Kidney (tissue), 14 donors: ENCODE results near the gene ZNF787. TPM values are rescaled to one million over a fixed set of nuclear protein-coding genes. Genes with fewer than 3 reads are reported as not detected.

Source experiments
- DNase-seq, 5 donors: peaks; one replicate each; pipeline ENCODE4 v3.0.0-alpha.2; 2013 to 2020
- FAIRE-seq: peaks from 2 replicates; lab custom pipeline; 2012; peaks lifted over from hg19 to GRCh38; lab: Jason Lieb, UNC
- H3K27ac ChIP-seq, 2 donors: one replicate each; pipeline ENCODE4 v1.7.0; 2013; ENCODE audit warnings: low read depth in 2 of 2, low read length in 2 of 2, inconsistent platforms in 1 of 2
- H3K27me3 ChIP-seq: one replicate; pipeline ENCODE4 v1.7.1; 2013; ENCODE audit warnings: low read length, inconsistent platforms; ENCODE audit not compliant: control insufficient read depth, insufficient read depth
- H3K36me3 ChIP-seq, 3 donors: one replicate each; pipeline versions ENCODE4 v1.7.0 to v1.7.1; 2013; ENCODE audit warnings: low read length in 3 of 3, control low read depth in 1 of 3, inconsistent platforms in 1 of 3; ENCODE audit not compliant: insufficient read depth in 3 of 3, control insufficient read depth in 2 of 3
- H3K4me1 ChIP-seq, 3 donors: one replicate each; pipeline versions ENCODE4 v1.7.0 to v1.7.1; 2013; ENCODE audit warnings: low read length in 3 of 3, inconsistent platforms in 1 of 3, low read depth in 1 of 3; ENCODE audit not compliant: control insufficient read depth in 2 of 3, insufficient read depth in 2 of 3
- H3K4me3 ChIP-seq, 3 donors: one replicate each; pipeline versions ENCODE4 v1.7.0 to v1.8.1; 2013; ENCODE audit warnings: low read length in 3 of 3, control low read depth in 1 of 3, inconsistent platforms in 1 of 3
- H3K9ac ChIP-seq, 3 donors: one replicate each; pipeline versions ENCODE4 v1.7.0 to v1.7.1; 2013; ENCODE audit warnings: low read length in 3 of 3, control low read depth in 1 of 3, inconsistent platforms in 1 of 3
- H3K9me3 ChIP-seq, 3 donors: one replicate each; pipeline versions ENCODE4 v1.7.0 to v1.7.1; 2013; ENCODE audit warnings: low read length in 3 of 3, control low read depth in 1 of 3, inconsistent platforms in 1 of 3; ENCODE audit not compliant: control insufficient read depth in 2 of 3, insufficient read depth in 1 of 3
- intact Hi-C: fragments of 100-400 bp; cut with DNase I; formaldehyde crosslinking; loops from one replicate; pipeline ENCODE4 v1.11.1; 2022
- polyA plus RNA-seq: library from polyadenylated mRNA; stranded (reverse); fragments of 350-450 nt; fragmentation: Illumina TruSeq; extraction: RNeasy Lipid Tissue Mini Kit (QIAGEN cat#74804); gene quantifications from one replicate; pipeline ENCODE4 v1.2.3, GENCODE V29; 2014; ENCODE audit warnings: low read depth, low replicate concordance; ENCODE audit not compliant: insufficient read depth
- total RNA-seq: library from RNA; stranded (reverse); fragmentation: NEBNext Ultra II Directional; extraction: Animal tissue kit (Norgen Biotek cat#: 25700); gene quantifications from one replicate; pipeline ENCODE4 v1.2.1, GENCODE V29; 2021
- TF ChIP-seq, protein P1 (sequence below): IDR thresholded peaks from 3 replicates; pipeline ENCODE4 v1.5.1; 2012; ENCODE audit warnings: mild to moderate bottlenecking, moderate library complexity, borderline replicate concordance; ENCODE audit not compliant: insufficient read depth; ENCODE audit errors: extremely low read depth
- donor health status: control.
- donor health status: control.
- donor health status: control.
- donor health status: control.
- donor health status: control.
- donor health status: DM: yes; HTN: yes; CAD: no.
- donor health status: Normal renal cell carcinoma (clear cell type).

ZNF787 gene
- total and polyA plus RNA-seq, 2 donors from 2014 or later, result 23.0 to 31.9 TPM

DNA sequence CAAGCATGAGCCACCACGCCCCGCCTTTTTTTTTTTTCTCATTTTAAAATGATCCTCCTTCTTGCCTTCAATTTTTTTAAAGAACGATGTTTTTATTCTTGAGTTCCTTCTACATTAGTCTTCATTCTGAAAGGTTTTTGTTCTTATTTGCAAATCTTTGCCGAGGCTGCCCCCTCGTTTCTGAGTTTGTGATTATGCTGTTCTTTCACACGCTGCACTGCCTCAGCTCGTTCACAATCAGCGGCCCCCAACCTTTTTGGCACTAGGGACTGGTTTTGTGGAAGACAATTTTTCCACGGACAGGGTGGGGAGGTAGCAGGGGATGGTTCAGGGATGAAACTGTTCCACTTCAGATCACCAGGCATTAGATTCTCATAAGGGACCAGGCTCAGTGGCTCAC, 26.6 kb downstream of the ZNF787 start:
- no peak for FAIRE-seq
- peak in 1 of 5 donors; percentile 22 for DNase-seq

DNA sequence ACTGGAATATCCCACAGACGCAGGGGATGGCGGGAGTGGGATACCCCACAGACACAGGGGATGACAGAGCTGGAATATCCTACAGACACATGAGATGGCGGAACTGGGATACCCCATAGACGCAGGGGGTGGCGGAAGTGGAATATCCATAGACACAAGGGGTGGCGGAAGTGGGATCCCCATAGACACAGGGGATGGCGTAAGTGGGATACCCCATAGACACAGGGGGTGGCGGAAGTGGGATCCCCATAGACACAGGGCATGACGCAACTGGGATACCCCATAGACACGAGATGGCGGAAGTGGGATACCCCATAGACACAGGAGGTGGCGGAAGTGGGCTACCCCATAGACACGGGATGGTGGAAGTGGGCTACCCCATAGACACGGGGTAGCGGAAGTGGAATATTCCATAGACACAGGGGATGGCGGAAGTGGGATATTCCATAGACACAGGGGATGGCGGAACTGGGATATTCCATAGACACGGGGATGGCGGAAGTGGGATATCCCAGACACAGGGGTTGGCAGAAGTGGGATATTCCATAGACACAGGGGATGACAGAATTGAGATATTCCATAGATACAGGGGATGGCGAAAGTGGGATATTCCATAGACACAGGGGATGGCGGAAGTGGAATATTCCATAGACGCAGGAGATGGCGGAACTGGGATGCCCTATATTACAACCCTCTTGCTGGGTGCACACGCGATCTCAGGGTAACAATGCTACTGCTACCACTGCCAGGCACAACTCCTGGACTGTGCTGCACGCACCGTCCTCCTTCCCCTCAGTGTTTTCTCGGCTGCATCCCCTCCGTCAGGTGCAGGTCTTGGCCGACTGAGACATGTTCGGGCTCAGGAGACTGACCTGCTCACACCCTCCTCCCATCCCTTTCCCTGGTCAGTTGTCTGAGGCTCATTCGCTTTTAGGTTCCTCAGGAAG, 28.1 kb downstream of the ZNF787 start:
- DNase-seq, result peak in 1 of 5 donors; percentile 18
- intact Hi-C loops, result loop anchor here (10.0 kb wide), 1 partner anchor 242 kb away; no protein-coding TSS in a partner anchor
- FAIRE-seq, result no peak

More for the DNA sequence above, 26.6 kb downstream of the ZNF787 start:
- TF ChIP-seq, protein P1, sequence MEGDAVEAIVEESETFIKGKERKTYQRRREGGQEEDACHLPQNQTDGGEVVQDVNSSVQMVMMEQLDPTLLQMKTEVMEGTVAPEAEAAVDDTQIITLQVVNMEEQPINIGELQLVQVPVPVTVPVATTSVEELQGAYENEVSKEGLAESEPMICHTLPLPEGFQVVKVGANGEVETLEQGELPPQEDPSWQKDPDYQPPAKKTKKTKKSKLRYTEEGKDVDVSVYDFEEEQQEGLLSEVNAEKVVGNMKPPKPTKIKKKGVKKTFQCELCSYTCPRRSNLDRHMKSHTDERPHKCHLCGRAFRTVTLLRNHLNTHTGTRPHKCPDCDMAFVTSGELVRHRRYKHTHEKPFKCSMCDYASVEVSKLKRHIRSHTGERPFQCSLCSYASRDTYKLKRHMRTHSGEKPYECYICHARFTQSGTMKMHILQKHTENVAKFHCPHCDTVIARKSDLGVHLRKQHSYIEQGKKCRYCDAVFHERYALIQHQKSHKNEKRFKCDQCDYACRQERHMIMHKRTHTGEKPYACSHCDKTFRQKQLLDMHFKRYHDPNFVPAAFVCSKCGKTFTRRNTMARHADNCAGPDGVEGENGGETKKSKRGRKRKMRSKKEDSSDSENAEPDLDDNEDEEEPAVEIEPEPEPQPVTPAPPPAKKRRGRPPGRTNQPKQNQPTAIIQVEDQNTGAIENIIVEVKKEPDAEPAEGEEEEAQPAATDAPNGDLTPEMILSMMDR, result no peak
- no peak overlapping the region for H3K27ac ChIP-seq
- H3K27me3 ChIP-seq, result no peaks in the 10 kb centered on the region
- H3K4me3 ChIP-seq, result no peak overlapping the region
- H3K4me1 ChIP-seq, result no peaks in the 10 kb centered on the region
- no peak overlapping the region for H3K9ac ChIP-seq
- H3K36me3 ChIP-seq, result peaks cover 0 to 6% (median 4%) of the 10 kb centered on the region in 3 donors
- intact Hi-C loops, result loop anchor here (10.0 kb wide), 1 partner anchor 240 kb away; no protein-coding TSS in a partner anchor
- no peaks in the 10 kb centered on the region for H3K9me3 ChIP-seq

DNA sequence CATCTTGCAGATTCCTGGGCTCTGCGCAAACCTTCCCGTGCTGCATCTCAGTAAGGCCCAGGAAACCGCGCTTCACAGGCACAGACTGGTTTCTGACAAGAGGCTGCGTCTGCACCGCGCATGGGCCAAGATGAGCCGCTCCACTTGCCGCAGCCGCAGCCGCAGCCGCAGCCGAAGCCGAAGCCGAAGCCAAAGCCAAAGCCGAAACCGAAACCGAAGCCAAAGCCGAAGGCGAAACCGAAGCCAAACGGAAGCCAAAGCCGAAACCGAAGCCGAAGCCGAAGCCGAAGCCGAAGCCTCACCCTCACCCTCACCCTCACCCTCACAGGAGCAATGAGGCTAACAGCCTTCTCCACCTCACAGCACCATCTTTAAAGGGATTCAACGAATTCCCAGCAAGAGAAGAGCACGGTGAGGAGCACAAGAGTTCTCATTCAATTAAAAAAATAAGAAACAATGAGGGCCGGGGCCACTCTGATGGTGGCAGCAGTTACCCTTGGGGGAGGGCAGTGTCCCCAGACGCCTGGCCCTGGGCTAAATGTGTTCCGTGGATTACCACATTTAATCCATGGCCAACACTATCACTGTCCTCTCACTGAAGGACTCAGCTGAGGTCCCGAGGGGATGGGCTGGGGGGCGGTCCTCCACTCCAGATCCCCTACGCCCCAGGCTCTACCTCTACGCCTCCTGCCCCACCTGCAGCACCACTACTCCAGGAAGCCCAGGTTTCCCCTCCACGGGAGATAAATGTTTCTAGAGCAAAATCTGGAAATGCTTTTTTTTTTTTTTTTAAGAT, 29.1 kb downstream of the ZNF787 start:
- H3K27ac ChIP-seq, result no peak overlapping the region

More for the DNA sequence above, 28.1 kb downstream of the ZNF787 start:
- H3K4me3 ChIP-seq, result no peak overlapping the region
- no peaks in the 10 kb centered on the region for H3K9me3 ChIP-seq
- H3K27ac ChIP-seq, result no peak overlapping the region
- TF ChIP-seq, protein P1, result no peak
- no peaks in the 10 kb centered on the region for H3K27me3 ChIP-seq
- peaks cover 0 to 6% (median 4%) of the 10 kb centered on the region in 3 donors for H3K36me3 ChIP-seq
- H3K9ac ChIP-seq, result no peak overlapping the region
- no peaks in the 10 kb centered on the region for H3K4me1 ChIP-seq

More for the DNA sequence above, 29.1 kb downstream of the ZNF787 start:
- FAIRE-seq (no peak), DNase-seq (peak in 1 of 5 donors; percentile 13)
- intact Hi-C loops, result loop anchor here (10.0 kb wide), 1 partner anchor 243 kb away; no protein-coding TSS in a partner anchor
- Histone ChIP-seq H3K27me3 (no peaks in the 10 kb centered on the region), H3K36me3 (peaks cover 0 to 3% (median 2%) of the 10 kb centered on the region in 3 donors), H3K9me3 (no peaks in the 10 kb centered on the region), H3K4me3 (no peak overlapping the region), H3K9ac (no peak overlapping the region), H3K4me1 (no peaks in the 10 kb centered on the region)
- TF ChIP-seq, protein P1, result no peak
